ENCODE measurements around the gene LIPM. TPM values are rescaled to one million over a fixed set of nuclear protein-coding genes. Genes with fewer than 3 reads are reported as not detected.

LIPM gene
- total and polyA plus RNA-seq, 2 donors from 2014 or later = not detected

- intact Hi-C loops (cut with DNase I) = no loop called here
- FAIRE-seq = no peak
These were observed 15.1 kb upstream of the LIPM start for GRCh38 chr10:88787463-88787862.

GRCh38 chr10:88788924-88789323 lies 13.6 kb upstream of the LIPM start:
- FAIRE-seq = no peak
- Histone ChIP-seq H3K27ac (ENCODE audit: low read depth in 2 of 2, low read length in 2 of 2) (no peak overlapping the region), H3K4me1 (ENCODE audit: control insufficient read depth in 2 of 3, insufficient read depth in 2 of 3, low read depth in 1 of 3, low read length in 3 of 3) (no peaks in the 10 kb centered on the region), H3K27me3 (ENCODE audit: control insufficient read depth, insufficient read depth, low read length) (no peaks in the 10 kb centered on the region), H3K9ac (ENCODE audit: low read length in 3 of 3) (no peak overlapping the region), H3K4me3 (ENCODE audit: low read length in 3 of 3) (no peak overlapping the region), H3K36me3 (ENCODE audit: control insufficient read depth in 2 of 3, insufficient read depth in 3 of 3, low read length in 3 of 3) (no peaks in the 10 kb centered on the region), H3K9me3 (ENCODE audit: control insufficient read depth in 2 of 3, insufficient read depth in 1 of 3, low read length in 3 of 3) (no peaks in the 10 kb centered on the region)
- intact Hi-C loops (cut with DNase I) = no loop called here
- TF ChIP-seq, protein P1, sequence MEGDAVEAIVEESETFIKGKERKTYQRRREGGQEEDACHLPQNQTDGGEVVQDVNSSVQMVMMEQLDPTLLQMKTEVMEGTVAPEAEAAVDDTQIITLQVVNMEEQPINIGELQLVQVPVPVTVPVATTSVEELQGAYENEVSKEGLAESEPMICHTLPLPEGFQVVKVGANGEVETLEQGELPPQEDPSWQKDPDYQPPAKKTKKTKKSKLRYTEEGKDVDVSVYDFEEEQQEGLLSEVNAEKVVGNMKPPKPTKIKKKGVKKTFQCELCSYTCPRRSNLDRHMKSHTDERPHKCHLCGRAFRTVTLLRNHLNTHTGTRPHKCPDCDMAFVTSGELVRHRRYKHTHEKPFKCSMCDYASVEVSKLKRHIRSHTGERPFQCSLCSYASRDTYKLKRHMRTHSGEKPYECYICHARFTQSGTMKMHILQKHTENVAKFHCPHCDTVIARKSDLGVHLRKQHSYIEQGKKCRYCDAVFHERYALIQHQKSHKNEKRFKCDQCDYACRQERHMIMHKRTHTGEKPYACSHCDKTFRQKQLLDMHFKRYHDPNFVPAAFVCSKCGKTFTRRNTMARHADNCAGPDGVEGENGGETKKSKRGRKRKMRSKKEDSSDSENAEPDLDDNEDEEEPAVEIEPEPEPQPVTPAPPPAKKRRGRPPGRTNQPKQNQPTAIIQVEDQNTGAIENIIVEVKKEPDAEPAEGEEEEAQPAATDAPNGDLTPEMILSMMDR (IDR thresholded peaks at IDR 0.05; ENCODE audit: borderline replicate concordance, extremely low read depth, insufficient read depth) = no peak
- DNase-seq = no peak

More at GRCh38 chr10:88787463-88787862, 15.1 kb upstream of the LIPM start:
- no peaks in the 10 kb centered on the region for H3K36me3 ChIP-seq (ENCODE audit: control insufficient read depth in 2 of 3, insufficient read depth in 3 of 3, low read length in 3 of 3)
- H3K9ac ChIP-seq (ENCODE audit: low read length in 3 of 3) = no peak overlapping the region
- TF ChIP-seq, protein P1 (IDR thresholded peaks at IDR 0.05; ENCODE audit: borderline replicate concordance, extremely low read depth, insufficient read depth) = no peak
- H3K4me1 ChIP-seq (ENCODE audit: control insufficient read depth in 2 of 3, insufficient read depth in 2 of 3, low read depth in 1 of 3, low read length in 3 of 3) = no peaks in the 10 kb centered on the region
- DNase-seq = no peak
- no peak overlapping the region for H3K27ac ChIP-seq (ENCODE audit: low read depth in 2 of 2, low read length in 2 of 2)
- no peaks in the 10 kb centered on the region for H3K27me3 ChIP-seq (ENCODE audit: control insufficient read depth, insufficient read depth, low read length)
- H3K4me3 ChIP-seq (ENCODE audit: low read length in 3 of 3) = no peak overlapping the region
- no peaks in the 10 kb centered on the region for H3K9me3 ChIP-seq (ENCODE audit: control insufficient read depth in 2 of 3, insufficient read depth in 1 of 3, low read length in 3 of 3)

- intact Hi-C loops (cut with DNase I) = no loop called here
- H3K4me1 ChIP-seq (ENCODE audit: control insufficient read depth in 2 of 3, insufficient read depth in 2 of 3, low read depth in 1 of 3, low read length in 3 of 3) = no peaks in the 10 kb centered on the region
- DNase-seq = peak in 3 of 5 donors; percentile 10 to 39 (median 21)
- H3K36me3 ChIP-seq (ENCODE audit: control insufficient read depth in 2 of 3, insufficient read depth in 3 of 3, low read length in 3 of 3) = no peaks in the 10 kb centered on the region
- no peak overlapping the region for H3K4me3 ChIP-seq (ENCODE audit: low read length in 3 of 3)
- no peaks in the 10 kb centered on the region for H3K9me3 ChIP-seq (ENCODE audit: control insufficient read depth in 2 of 3, insufficient read depth in 1 of 3, low read length in 3 of 3)
- H3K27me3 ChIP-seq (ENCODE audit: control insufficient read depth, insufficient read depth, low read length) = no peaks in the 10 kb centered on the region
- H3K9ac ChIP-seq (ENCODE audit: low read length in 3 of 3) = no peak overlapping the region
- no peak for FAIRE-seq
- no peak overlapping the region for H3K27ac ChIP-seq (ENCODE audit: low read depth in 2 of 2, low read length in 2 of 2)
- TF ChIP-seq, protein P1 (IDR thresholded peaks at IDR 0.05; ENCODE audit: borderline replicate concordance, extremely low read depth, insufficient read depth) = peak; percentile 40
These were observed 10.6 kb upstream of the LIPM start for GRCh38 chr10:88791924-88792323.

DNA sequence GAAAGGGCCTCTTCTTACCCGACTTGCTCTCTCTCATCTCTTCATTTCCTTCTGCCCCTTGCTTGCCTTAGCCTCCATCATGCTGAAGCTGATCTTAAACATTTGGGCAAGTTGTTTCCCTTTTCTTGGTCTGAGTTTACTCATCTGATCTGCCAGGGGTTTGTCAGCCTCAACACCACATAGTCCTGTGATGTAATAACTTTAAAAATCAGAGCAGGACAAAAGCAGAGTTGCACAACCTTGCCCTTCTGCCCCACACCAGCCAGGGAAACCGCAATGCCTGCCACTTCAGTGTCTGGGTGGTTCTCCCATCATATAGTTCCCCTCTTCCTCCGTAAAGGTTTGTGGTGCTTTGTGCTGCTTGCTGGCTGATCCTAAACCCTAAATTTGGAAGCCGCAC lies 9.9 kb upstream of the LIPM start:
- intact Hi-C loops (cut with DNase I) = no loop called here
- no peaks in the 10 kb centered on the region for H3K36me3 ChIP-seq (ENCODE audit: control insufficient read depth in 2 of 3, insufficient read depth in 3 of 3, low read length in 3 of 3)
- no peak for FAIRE-seq
- no peak overlapping the region for H3K4me3 ChIP-seq (ENCODE audit: low read length in 3 of 3)
- H3K27me3 ChIP-seq (ENCODE audit: control insufficient read depth, insufficient read depth, low read length) = no peaks in the 10 kb centered on the region
- TF ChIP-seq, protein P1 (IDR thresholded peaks at IDR 0.05; ENCODE audit: borderline replicate concordance, extremely low read depth, insufficient read depth) = no peak
- no peak overlapping the region for H3K27ac ChIP-seq (ENCODE audit: low read depth in 2 of 2, low read length in 2 of 2)
- H3K9ac ChIP-seq (ENCODE audit: low read length in 3 of 3) = no peak overlapping the region
- no peak for DNase-seq
- no peaks in the 10 kb centered on the region for H3K4me1 ChIP-seq (ENCODE audit: control insufficient read depth in 2 of 3, insufficient read depth in 2 of 3, low read depth in 1 of 3, low read length in 3 of 3)
- H3K9me3 ChIP-seq (ENCODE audit: control insufficient read depth in 2 of 3, insufficient read depth in 1 of 3, low read length in 3 of 3) = no peaks in the 10 kb centered on the region
